Right lobe of liver (tissue), 6 donors: Measurements from ENCODE around the gene NLRC5. TPM values are rescaled to one million over a fixed set of nuclear protein-coding genes. Genes with fewer than 3 reads are reported as not detected.

ENCODE experiments used
- ATAC-seq, 4 donors: fragments of 200-7000 bp; cut with Tn5 transposase; one replicate each; pipeline ENCODE4 v1.9.1; 2020; ENCODE audit warnings: mild to moderate bottlenecking in 4 of 4, moderate library complexity in 4 of 4
- DNase-seq, 3 donors: peaks; one replicate each; pipeline ENCODE4 v3.0.0-alpha.2; 2020
- H3K27ac ChIP-seq, 3 donors: fragments of 200-600 bp; one replicate each; pipeline ENCODE4 v1.8.0; 2022
- H3K27me3 ChIP-seq, 2 donors: fragments of 200-600 bp; one replicate each; pipeline ENCODE4 v1.8.0; 2022
- H3K36me3 ChIP-seq, 4 donors: fragments of 200-600 bp; sonication (generic) in 1 of 4; one replicate each; pipeline versions ENCODE4 v1.5.1 to v1.8.0; 2017 to 2022; ENCODE audit warnings: control low read depth in 1 of 4
- H3K4me1 ChIP-seq, 4 donors: fragments of 200-600 bp; sonication (generic) in 1 of 4; one replicate each; pipeline versions ENCODE4 v1.5.1 to v1.8.0; 2017 to 2022; ENCODE audit warnings: control low read depth in 1 of 4
- H3K4me3 ChIP-seq, 3 donors: fragments of 200-600 bp; one replicate each; pipeline ENCODE4 v1.8.0; 2022
- H3K9me3 ChIP-seq, 4 donors: fragments of 200-600 bp; sonication (generic) in 1 of 4; one replicate each; pipeline versions ENCODE4 v1.5.1 to v1.8.0; 2017 to 2022; ENCODE audit warnings: control low read depth in 1 of 4
- CTCF ChIP-seq, 4 donors: fragments of 200-600 bp in 3 of 4; fragments of 450-650 bp in 1 of 4; IDR thresholded peaks; one replicate each; pipeline versions ENCODE4 v1.5.1 to v1.8.0; 2016 to 2022; ENCODE audit warnings: antibody characterized with exemption in 4 of 4, mild to moderate bottlenecking in 2 of 4
- POLR2A ChIP-seq: fragments of 450-650 bp; IDR thresholded peaks from one replicate; pipeline ENCODE4 v1.6.1; 2017; ENCODE audit warnings: antibody characterized with exemption, mild to moderate bottlenecking
- WGBS: methylation state at CpG from one replicate; pipeline ENCODE4 v1.1.6; 2018; ENCODE audit warnings: low coverage, low lambda C conversion rate; ENCODE audit not compliant: insufficient coverage; ENCODE audit errors: missing lambda C conversion rate; 5-methylcytosine and 5-hydroxymethylcytosine counted together
- intact Hi-C, 2 donors: fragments of 100-400 bp; cut with DNase I; formaldehyde crosslinking; loops; one replicate each; pipeline versions ENCODE4 v1.11.2 to v1.14.1; 2022
- total RNA-seq, 6 experiments: library from RNA; depleted of rRNA in 2 of 6; stranded (reverse); fragments of >200 nt in 2 of 6; fragmentation: NEBNext Ultra II Directional in 3 of 6; extraction: Animal tissue kit (Norgen Biotek cat#: 25700) in 3 of 6; gene quantifications; one replicate each; pipeline versions ENCODE4 v1.1.0 to v1.2.4, GENCODE V29; 2016 to 2023
- donor health status: DM: no; HTN: yes; CAD: no.
- donor health status: DM: no; HTN: no; CAD: no.
- donor health status: DM: no; HTN: no; CAD: no.
- donor health status: DM: no; HTN: yes; CAD: no.
- donor health status: DM: no; HTN: yes; CAD: no.

NLRC5 gene
- total RNA-seq, 6 experiments from 2014 or later, result 4.6 to 25.2 (median 13.3) TPM

GRCh38 chr16:57093666-57094564, 104.6 kb downstream of the NLRC5 start:
- TF ChIP-seq CTCF (IDR thresholded peaks at IDR 0.05) (no peak), POLR2A (no peak)
- no peaks in the 10 kb centered on the region for H3K4me1 ChIP-seq
- H3K4me3 ChIP-seq, result peak overlapping the region; percentile 70 to 76 (median 71)
- DNase-seq (no peak), ATAC-seq (no peak)
- no peak overlapping the region for H3K27ac ChIP-seq
- 50% methylated on average over 10 of the region's 18 CpGs for WGBS
- no peaks in the 10 kb centered on the region for H3K27me3 ChIP-seq
- H3K36me3 ChIP-seq, result no peaks in the 10 kb centered on the region
- intact Hi-C loops, result no loop called here
- no peaks in the 10 kb centered on the region for H3K9me3 ChIP-seq

GRCh38 chr16:57094911-57095310, 105.6 kb downstream of the NLRC5 start:
- DNase-seq (no peak), ATAC-seq (no peak)
- intact Hi-C loops, result no loop called here
- no peaks in the 10 kb centered on the region for H3K4me1 ChIP-seq
- no peak overlapping the region for H3K4me3 ChIP-seq
- no peak overlapping the region for H3K27ac ChIP-seq
- H3K9me3 ChIP-seq, result no peaks in the 10 kb centered on the region
- no peaks in the 10 kb centered on the region for H3K27me3 ChIP-seq
- TF ChIP-seq CTCF (IDR thresholded peaks at IDR 0.05), result no peak
- no peak for TF ChIP-seq POLR2A
- H3K36me3 ChIP-seq, result no peaks in the 10 kb centered on the region
- 50% methylated on average over 1 of the region's 5 CpGs for WGBS

- DNase-seq (no peak), ATAC-seq (no peak)
- Histone ChIP-seq H3K4me3 (no peak overlapping the region), H3K36me3 (no peaks in the 10 kb centered on the region), H3K4me1 (no peaks in the 10 kb centered on the region), H3K27ac (no peak overlapping the region), H3K9me3 (no peaks in the 10 kb centered on the region), H3K27me3 (no peaks in the 10 kb centered on the region)
- no peak for TF ChIP-seq POLR2A
- no peak for TF ChIP-seq CTCF (IDR thresholded peaks at IDR 0.05)
- WGBS, result no CpG with 5 or more reads among the region's 3 CpGs
- intact Hi-C loops, result no loop called here
These were observed 106.8 kb downstream of the NLRC5 start for GRCh38 chr16:57096192-57096591.

GRCh38 chr16:57096793-57097192, 107.4 kb downstream of the NLRC5 start:
- ATAC-seq (no peak), DNase-seq (no peak)
- no peaks in the 10 kb centered on the region for H3K27me3 ChIP-seq
- no peaks in the 10 kb centered on the region for H3K9me3 ChIP-seq
- H3K27ac ChIP-seq, result no peak overlapping the region
- H3K4me3 ChIP-seq, result no peak overlapping the region
- no peaks in the 10 kb centered on the region for H3K36me3 ChIP-seq
- no peak for TF ChIP-seq CTCF (IDR thresholded peaks at IDR 0.05)
- TF ChIP-seq POLR2A, result no peak
- intact Hi-C loops, result no loop called here
- 100% methylated on average over 1 of the region's 2 CpGs for WGBS
- no peaks in the 10 kb centered on the region for H3K4me1 ChIP-seq
